Stimulated activated CD4-positive, alpha-beta T cell treated with anti-CD3 and anti-CD28 coated beads, Interleukin-12 subunit alpha, Interleukin-12 subunit beta, amount 100 ng/mL, for 24 hours (primary cell): ENCODE data around the gene GNG2.

Source experiments
- DNase-seq, 2 experiments: peaks; one replicate each; pipeline ENCODE4 v3.0.0-alpha.2; 2020; ENCODE audit warnings: low read depth in 2 of 2

GNG2 gene

GRCh38 chr14:51993285-51993920, 133.0 kb downstream of the GNG2 start:
- no peak for DNase-seq

DNA sequence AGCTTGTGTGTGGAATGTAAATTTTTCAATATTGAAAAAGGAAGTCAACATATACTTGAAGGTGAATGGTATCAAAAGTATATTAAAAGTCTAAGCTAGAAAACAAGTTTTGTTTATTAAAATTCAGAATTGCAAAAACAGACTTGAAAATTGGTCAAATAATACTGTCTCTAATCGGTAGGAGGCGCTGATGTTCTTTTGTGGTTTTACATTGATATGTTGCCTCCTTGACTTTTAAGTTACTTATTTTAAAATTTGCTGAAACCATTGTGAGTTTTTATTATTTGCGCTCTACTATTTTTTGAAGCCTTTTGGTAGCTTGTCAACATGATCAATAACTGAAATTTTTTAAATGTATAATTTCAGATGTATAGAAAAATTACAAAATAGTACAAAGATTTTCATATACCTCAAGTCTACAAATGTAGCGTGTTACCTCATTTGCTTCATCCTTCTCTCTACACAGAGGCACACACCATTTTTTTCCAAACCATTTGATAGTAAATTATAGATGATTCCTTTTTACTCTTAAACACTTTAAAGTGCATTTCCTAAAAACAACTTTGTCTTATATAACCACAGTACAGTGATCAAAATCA, 135.8 kb downstream of the GNG2 start:
- DNase-seq, result no peak

DNA sequence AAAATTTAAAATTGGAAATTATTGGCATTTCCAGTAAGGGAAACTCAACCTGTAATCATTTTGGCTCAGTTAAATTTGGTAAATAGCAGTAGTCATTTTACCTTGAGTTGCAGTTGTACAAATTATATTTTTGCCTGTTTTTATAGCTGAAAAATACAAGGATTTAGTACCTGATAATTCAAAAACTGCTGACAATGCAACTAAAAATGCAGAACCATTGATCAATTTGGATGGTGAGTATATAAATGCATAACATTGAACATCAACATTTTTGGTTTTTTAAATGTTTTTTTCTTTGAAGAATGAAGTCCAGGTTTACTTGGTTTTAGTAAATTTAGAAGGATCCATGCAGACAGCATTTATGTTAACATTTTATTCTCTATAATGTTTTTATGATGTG, 137.9 kb downstream of the GNG2 start:
- no peak for DNase-seq

DNA sequence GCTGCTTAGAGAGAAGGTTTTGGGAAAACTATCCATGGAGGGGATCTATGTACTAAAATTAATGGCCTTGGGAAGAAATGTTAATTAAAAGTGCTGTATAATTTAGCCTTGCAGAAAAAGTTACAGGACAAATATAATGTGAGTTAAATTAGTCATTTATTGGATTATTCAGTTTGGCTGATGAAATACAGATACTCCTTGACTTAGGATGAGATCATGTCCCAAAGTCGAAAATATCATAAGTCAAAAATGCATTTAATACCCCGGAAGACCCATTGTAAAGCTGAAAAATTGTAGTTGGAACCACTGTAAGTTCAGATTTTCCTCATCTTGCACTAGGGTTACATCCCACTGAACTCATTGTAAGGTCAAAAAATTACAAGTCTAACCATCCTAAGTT, 138.7 kb downstream of the GNG2 start:
- no peak for DNase-seq

DNA sequence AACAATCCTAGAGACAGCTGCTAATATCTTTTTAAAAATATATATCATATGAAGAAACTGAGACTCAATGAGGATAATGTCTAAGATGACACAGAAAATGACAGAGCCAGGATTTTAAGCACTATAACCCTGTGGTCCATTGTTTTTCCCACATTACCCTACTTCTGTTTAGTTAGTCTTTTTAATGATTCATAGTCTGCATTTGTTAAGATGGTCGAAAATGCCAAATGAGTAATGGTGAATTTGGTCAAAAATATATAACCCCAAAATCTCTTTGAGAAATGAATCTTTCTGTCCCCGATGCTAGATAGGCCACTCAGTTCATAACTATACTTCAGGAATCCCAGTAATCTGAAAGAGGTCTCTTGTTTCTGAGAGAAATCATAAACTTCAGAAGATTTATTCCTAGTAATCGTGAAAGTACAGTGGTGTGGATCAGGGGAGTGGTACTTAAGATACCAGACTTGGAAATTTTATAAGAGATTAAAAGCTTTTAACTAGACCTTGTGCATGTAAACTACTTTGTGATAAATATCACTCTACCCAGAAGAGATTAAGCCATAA, 139.7 kb downstream of the GNG2 start:
- no peak for DNase-seq

DNA sequence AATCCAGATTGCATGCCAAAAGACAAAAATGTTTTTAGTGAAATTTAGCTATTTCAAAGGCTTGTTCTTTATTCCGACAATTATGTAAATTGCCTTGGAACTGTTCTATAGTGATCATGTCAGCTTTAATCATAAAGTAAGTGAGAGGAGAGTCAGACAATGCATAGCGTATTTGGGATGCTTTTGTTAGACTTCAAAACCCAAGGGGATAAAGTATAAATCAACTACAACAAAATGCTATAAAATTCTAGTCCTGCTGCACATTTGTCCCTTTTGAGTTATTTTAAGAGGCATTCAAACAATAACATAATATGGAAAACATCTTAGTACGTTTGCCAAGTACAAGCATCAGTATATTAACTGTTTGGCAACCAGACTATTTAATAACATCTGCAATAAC, 140.3 kb downstream of the GNG2 start:
- no peak for DNase-seq

DNA sequence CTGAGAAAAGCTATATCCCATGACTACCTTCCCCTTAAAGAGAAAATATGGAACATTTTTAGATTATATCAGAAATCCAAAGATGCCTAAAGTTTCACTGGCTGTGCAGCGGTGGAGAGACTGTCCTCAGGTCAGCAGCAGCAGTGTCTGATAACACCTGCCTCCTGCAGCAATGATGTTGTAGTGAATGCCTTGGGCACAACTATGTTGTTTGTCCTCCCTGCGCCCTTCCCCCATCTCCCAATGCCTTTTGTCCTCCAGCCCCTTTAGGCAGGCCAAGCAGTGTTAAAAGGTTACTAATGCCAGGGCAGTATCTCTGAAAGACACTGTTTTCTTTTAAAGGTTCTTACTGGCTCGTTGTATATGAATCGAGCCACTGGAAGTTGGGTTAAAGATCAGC, 142.1 kb downstream of the GNG2 start:
- no peak for DNase-seq

- DNase-seq, result no peak
These were observed 142.9 kb downstream of the GNG2 start for GRCh38 chr14:52003324-52003723.

DNA sequence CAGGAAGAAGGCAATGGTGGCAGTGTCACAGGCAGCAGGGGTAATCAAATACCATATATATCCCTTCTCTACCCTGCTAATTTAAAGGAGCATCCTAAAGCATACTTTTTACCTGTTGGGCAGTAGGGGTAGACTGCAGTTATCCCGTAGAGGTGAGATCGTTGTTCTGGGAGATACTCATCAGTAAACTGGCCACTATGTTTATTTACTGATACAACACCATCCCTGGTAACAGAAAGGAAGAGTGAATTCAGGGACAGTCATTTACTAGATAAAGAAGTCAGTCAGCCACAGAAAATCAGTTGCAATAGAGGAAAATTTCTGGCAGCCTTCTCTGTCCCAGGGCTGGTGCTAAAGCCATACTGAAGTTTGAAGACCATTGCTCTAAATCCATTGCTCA, 145.2 kb downstream of the GNG2 start:
- no peak for DNase-seq

DNA sequence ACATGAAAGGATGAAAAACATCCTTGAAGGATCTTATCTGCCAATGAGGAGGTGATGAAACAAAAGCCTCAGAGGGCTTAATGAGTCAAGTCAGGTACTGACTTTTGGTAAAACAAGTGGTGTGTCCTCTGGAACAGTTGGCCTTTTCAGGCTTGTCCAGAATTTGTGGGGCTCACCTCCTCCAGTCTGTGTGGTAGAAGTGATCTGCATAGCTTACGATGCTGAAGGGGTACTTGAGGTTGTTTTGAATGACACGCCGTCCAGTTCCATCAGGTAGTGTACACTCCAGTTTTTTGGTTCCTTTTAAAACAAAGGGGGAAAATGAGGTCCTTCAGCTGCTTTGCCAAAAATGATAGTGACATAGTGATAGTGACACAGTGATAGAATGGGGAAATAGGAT, 145.9 kb downstream of the GNG2 start:
- DNase-seq, result no peak

- DNase-seq, result no peak
These were observed 146.8 kb downstream of the GNG2 start for GRCh38 chr14:52007211-52007610.

GRCh38 chr14:52007637-52008036, 147.2 kb downstream of the GNG2 start:
- DNase-seq, result no peak

DNA sequence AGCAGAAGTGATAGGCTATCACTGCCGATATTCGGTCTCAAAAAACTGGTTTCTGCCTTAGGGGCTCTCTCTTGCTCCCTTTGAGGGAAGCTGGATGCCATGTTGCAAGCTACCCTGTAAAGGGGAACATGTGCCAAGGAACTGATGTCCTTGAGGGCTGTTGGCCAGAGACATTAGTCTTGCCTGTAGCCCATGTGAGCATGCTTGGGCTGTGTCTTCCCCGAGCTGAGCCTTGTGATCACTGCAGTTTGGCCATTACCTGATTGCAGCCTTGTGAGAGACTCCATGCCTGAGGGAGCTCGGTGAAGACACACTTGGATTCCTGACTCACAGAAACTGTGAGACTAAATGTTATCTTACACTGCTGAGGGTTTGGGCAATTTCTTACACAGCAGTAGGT, 147.7 kb downstream of the GNG2 start:
- DNase-seq, result no peak

- DNase-seq, result no peak
These were observed 149.8 kb downstream of the GNG2 start for GRCh38 chr14:52010173-52010693.

DNA sequence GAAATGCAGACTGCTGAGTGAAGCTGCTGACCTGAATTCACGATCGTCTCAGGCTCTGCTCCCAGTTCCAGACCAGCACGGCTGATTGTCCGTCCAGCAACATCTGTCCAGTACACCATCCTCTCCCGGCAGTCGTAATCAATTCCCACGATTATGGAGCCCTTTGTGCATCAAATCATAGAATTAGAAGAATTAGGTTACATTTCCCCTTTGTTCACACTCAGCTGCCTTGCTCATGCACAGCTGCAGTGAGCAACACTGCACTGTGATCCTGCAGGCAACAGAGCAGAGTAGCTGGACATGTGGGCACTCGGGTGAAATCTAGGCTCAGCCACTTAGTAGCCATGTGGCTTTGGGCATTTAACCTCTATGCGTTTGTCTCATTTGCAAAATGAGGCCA, 151.1 kb downstream of the GNG2 start:
- DNase-seq, result no peak

- no peak for DNase-seq
These were observed 152.2 kb downstream of the GNG2 start for GRCh38 chr14:52012635-52013034.

GRCh38 chr14:52013984-52014600, 153.7 kb downstream of the GNG2 start:
- no peak for DNase-seq

- DNase-seq, result no peak
These were observed 154.3 kb downstream of the GNG2 start for GRCh38 chr14:52014601-52015267.

DNA sequence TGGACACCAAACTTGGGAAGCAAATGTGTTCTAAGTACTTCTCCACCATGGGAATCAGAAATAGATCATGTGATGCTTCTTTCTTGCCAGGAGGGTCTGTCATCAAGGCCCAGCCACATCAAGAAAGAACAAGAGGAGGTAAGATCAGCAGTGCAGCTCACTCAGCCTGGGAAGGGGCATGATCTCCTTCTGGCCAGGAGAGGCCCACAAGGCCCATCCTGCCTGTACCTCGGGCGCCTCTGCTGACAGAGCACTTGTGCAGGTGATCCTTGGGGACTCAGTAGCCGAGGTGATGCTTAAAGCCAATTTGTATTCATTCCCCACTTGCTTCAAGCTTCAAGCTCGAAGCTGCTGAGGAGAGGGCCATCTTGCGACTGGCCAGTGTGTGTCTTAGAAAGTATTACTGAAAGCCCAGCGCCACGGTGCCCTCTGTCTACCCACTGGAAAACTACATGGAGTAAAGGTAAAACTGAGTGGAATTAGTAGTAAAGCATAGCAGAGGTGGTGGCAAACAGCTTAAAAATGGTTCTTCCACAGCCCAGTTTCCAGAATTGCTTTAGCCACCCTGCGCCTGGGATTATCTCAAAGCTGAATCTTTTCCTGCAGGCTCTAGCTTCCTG, 155.1 kb downstream of the GNG2 start:
- no peak for DNase-seq

- DNase-seq, result no peak
These were observed 157.8 kb downstream of the GNG2 start for GRCh38 chr14:52018252-52018651.

DNA sequence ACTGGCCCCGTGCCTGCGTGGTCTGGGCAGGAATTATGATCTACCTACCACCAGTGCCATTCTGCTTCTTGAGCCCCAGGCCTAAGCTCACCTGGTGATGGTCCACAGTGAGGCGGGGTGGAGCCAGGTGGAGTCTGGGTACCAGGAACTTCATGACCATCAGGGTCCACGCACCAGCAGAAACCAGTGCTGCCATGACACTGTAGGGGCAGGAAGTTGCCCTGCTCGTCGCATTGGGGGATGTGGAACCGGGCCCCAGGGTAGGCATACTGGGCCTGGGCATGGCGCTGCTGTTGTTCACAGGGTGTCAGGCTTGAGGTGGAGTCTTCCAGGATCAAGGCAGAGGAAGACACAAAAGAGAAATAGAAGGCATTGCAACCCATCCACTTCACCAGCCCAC, 158.6 kb downstream of the GNG2 start:
- DNase-seq, result no peak
